A549 (cell line): ENCODE measurements around the gene ATP4A. TPM values are rescaled to one million over a fixed set of nuclear protein-coding genes. Genes with fewer than 3 reads are reported as not detected.
A peak's percentile ranks its signal among the peaks of the same experiment; 100 is the strongest.

Experiments
- ATAC-seq, 2 experiments: fragments of 200-7000 bp in 1 of 2; fragments of >200 bp in 1 of 2; cut with Nextera tagmentation in 1 of 2; cut with Tn5 transposase in 1 of 2; 3 replicates each; pipeline versions ENCODE4 v1.8.0 to v1.9.1; 2018 to 2020; ENCODE audit warnings: mild to moderate bottlenecking in 1 of 2, moderate library complexity in 1 of 2
- CTCF ChIA-PET: fragments of 300-600 bp; sonication (Branson Sonifier 250); formaldehyde crosslinking; extraction: SDS; loops from one replicate; lab custom pipeline; 2021; ENCODE audit warnings: antibody characterized with exemption, inconsistent platforms; lab: Yijun Ruan, JAX
- POLR2A ChIA-PET: fragments of 350-600 bp; formaldehyde crosslinking; extraction: SDS; loops from one replicate; lab custom pipeline; 2021; ENCODE audit warnings: antibody characterized with exemption, inconsistent platforms; lab: Yijun Ruan, JAX
- DNase-seq, 2 experiments: peaks; one replicate each; pipeline versions ENCODE4 v3.0.0 to v3.0.0-alpha.2; 2011 to 2016; ENCODE audit warnings: low read depth in 1 of 2, low spot score in 1 of 2
- FAIRE-seq: peaks from 2 replicates; lab custom pipeline; 2011; peaks lifted over from hg19 to GRCh38; lab: Jason Lieb, UNC
- H3K27ac ChIP-seq, 2 experiments: fragments of >200 bp; sonication (Bioruptor Twin); formaldehyde crosslinking; 3 replicates each; pipeline ENCODE4 v1.5.1; 2016 to 2017
- H3K4me1 ChIP-seq: fragments of >200 bp; sonication (Bioruptor Twin); formaldehyde crosslinking; 3 replicates; pipeline ENCODE4 v1.6.1; 2016
- H3K4me2 ChIP-seq: fragments of >200 bp; sonication (Bioruptor Twin); formaldehyde crosslinking; 3 replicates; pipeline ENCODE4 v1.6.1; 2016
- H3K4me3 ChIP-seq: fragments of >200 bp; sonication (Bioruptor Twin); formaldehyde crosslinking; 3 replicates; pipeline ENCODE4 v1.5.1; 2016
- H3K9me3 ChIP-seq: fragments of >200 bp; sonication (Bioruptor Twin); formaldehyde crosslinking; 3 replicates; pipeline ENCODE4 v1.6.1; 2016
- CHD2 ChIP-seq: fragments of 150-350 bp; IDR thresholded peaks from 2 replicates; pipeline ENCODE4 v1.6.1; 2014; ENCODE audit warnings: low read length; ENCODE audit not compliant: partially characterized antibody
- CTCF ChIP-seq: fragments of >200 bp; sonication (Bioruptor Twin); formaldehyde crosslinking; IDR thresholded peaks from 3 replicates; pipeline ENCODE4 v1.5.1; 2016
- E2F6 ChIP-seq: IDR thresholded peaks from 2 replicates; pipeline ENCODE4 v1.6.1; 2012; ENCODE audit warnings: low read depth, borderline replicate concordance
- EHF ChIP-seq: fragments of 250-450 bp; sonication (Bioruptor Pico); IDR thresholded peaks from 2 replicates; pipeline ENCODE4 v1.5.0; 2020; ENCODE audit warnings: mild to moderate bottlenecking
- EHMT2 ChIP-seq: fragments of 200-600 bp; sonication (generic); IDR thresholded peaks from 2 replicates; pipeline ENCODE4 v1.6.1; 2016; ENCODE audit warnings: antibody characterized with exemption, low read depth, mild to moderate bottlenecking, moderate library complexity
- ELK1 ChIP-seq: fragments of 150-350 bp; IDR thresholded peaks from 2 replicates; pipeline ENCODE4 v1.6.1; 2014; ENCODE audit warnings: low read depth, mild to moderate bottlenecking, low read length
- EP300 ChIP-seq, 2 experiments: fragments of >200 bp; sonication (Bioruptor Twin); formaldehyde crosslinking; IDR thresholded peaks; 2 replicates in 1 of 2; 3 replicates in 1 of 2; pipeline ENCODE4 v1.6.1; 2016 to 2017
- HDAC2 ChIP-seq: fragments of 200-600 bp; sonication (generic); IDR thresholded peaks from 2 replicates; pipeline ENCODE4 v1.6.1; 2016
- HEYL ChIP-seq: fragments of 250-450 bp; sonication (Bioruptor Pico); IDR thresholded peaks from 2 replicates; pipeline ENCODE4 v1.8.0; 2021; ENCODE audit warnings: mild to moderate bottlenecking, moderate library complexity
- HMGXB4 ChIP-seq: fragments of 250-450 bp; sonication (Bioruptor Pico); IDR thresholded peaks from 2 replicates; pipeline ENCODE4 v1.5.0; 2021; ENCODE audit warnings: mild to moderate bottlenecking, moderate library complexity, borderline replicate concordance
- HOXA7 ChIP-seq: fragments of 250-450 bp; sonication (Bioruptor Pico); IDR thresholded peaks from 2 replicates; pipeline ENCODE4 v1.5.0; 2020; ENCODE audit warnings: mild to moderate bottlenecking, moderate library complexity
- HOXB13 ChIP-seq: fragments of 250-450 bp; sonication (Bioruptor Pico); IDR thresholded peaks from 2 replicates; pipeline ENCODE4 v1.5.0; 2020; ENCODE audit warnings: low read depth, mild to moderate bottlenecking, moderate library complexity
- HOXB5 ChIP-seq: fragments of 250-450 bp; sonication (Bioruptor Pico); IDR thresholded peaks from 2 replicates; pipeline ENCODE4 v1.5.0; 2020; ENCODE audit warnings: mild to moderate bottlenecking, moderate library complexity
- JUNB ChIP-seq: fragments of >200 bp; sonication (Bioruptor Twin); formaldehyde crosslinking; IDR thresholded peaks from 2 replicates; pipeline ENCODE4 v1.6.1; 2016
- MAX ChIP-seq: IDR thresholded peaks from 2 replicates; pipeline ENCODE4 v1.6.1; 2012
- MYC ChIP-seq: IDR thresholded peaks from 2 replicates; pipeline ENCODE4 v1.6.1; 2012; ENCODE audit warnings: mild to moderate bottlenecking, inconsistent platforms, low read length, improper control_type of control experiment, borderline replicate concordance
- NPAS2 ChIP-seq: fragments of 250-450 bp; sonication (Bioruptor Pico); IDR thresholded peaks from 2 replicates; pipeline ENCODE4 v1.8.0; 2022; ENCODE audit warnings: mild to moderate bottlenecking, moderate library complexity, borderline replicate concordance
- PBX3 ChIP-seq: IDR thresholded peaks from 2 replicates; pipeline ENCODE4 v1.6.1; 2012
- POLR2A ChIP-seq: IDR thresholded peaks from 2 replicates; pipeline ENCODE4 v1.6.1; 2012; ENCODE audit warnings: mild to moderate bottlenecking, low read length
- RAD21 ChIP-seq, 2 experiments: fragments of >200 bp in 1 of 2; sonication (Bioruptor Twin) in 1 of 2; formaldehyde crosslinking in 1 of 2; IDR thresholded peaks in 1 of 2; conservative IDR thresholded peaks in 1 of 2; 2 replicates in 1 of 2; 3 replicates in 1 of 2; pipeline ENCODE4 v1.6.1; 2012 to 2018; ENCODE audit warnings: inconsistent platforms in 1 of 2
- RARB ChIP-seq: fragments of 250-450 bp; sonication (Bioruptor Pico); IDR thresholded peaks from 2 replicates; pipeline ENCODE4 v1.8.0; 2021; ENCODE audit warnings: mild to moderate bottlenecking, moderate library complexity
- RFX5 ChIP-seq: fragments of 450-650 bp; IDR thresholded peaks from 2 replicates; pipeline ENCODE4 v1.7.1; 2014; ENCODE audit warnings: antibody characterized with exemption, mild to moderate bottlenecking, moderate library complexity
- SREBF2 ChIP-seq: fragments of 450-650 bp; IDR thresholded peaks from 2 replicates; pipeline ENCODE4 v1.6.1; 2014; ENCODE audit warnings: mild to moderate bottlenecking, moderate library complexity
- TP53 ChIP-seq: fragments of 250-450 bp; sonication (Bioruptor Pico); IDR thresholded peaks from 2 replicates; pipeline ENCODE4 v1.5.0; 2021; ENCODE audit warnings: mild to moderate bottlenecking, moderate library complexity
- ZNF302 ChIP-seq: fragments of 250-450 bp; sonication (Bioruptor Pico); IDR thresholded peaks from 2 replicates; pipeline ENCODE4 v1.9.0; 2021; ENCODE audit warnings: inconsistent platforms, mild to moderate bottlenecking, moderate library complexity
- WGBS: methylation state at CpG from one replicate; pipeline ENCODE4 v1.1.6; 2017; ENCODE audit errors: missing lambda C conversion rate; 5-methylcytosine and 5-hydroxymethylcytosine counted together
- polyA plus RNA-seq, 4 experiments: library from polyadenylated mRNA; depleted of rRNA in 3 of 4; stranded (reverse); fragments of >200 nt; fragmentation: RNase III in 1 of 4; extraction: RNeasy Plus Mini Kit Qiagen cat#74134 plus additional on column Dnase treatment in 1 of 4; gene quantifications; 2 replicates in 3 of 4; 3 replicates in 1 of 4; pipeline ENCODE4 v1.2.3, GENCODE V29; 2011 to 2017

The ATP4A gene
- polyA plus RNA-seq, 2 of the 4 experiments (the other 2 are of a cell fraction): not detected

- ChIA-PET CTCF (interaction anchor here (0.5 to 6.9 kb wide), 61 partner anchors 8 to 512 kb away, joined by 3 to 80 read pairs (median 5); partner anchors contain the start of genes COX6B1, HAUS5, PMIS2 and PSENEN), POLR2A (no interaction called here)
- TF ChIP-seq MYC (0 out of 2 replicates have a peak, but pooled peaks have one; percentile 5), PBX3 (no peak), EHMT2 (no peak), HOXA7 (CRISPR knock-in tag) (no peak), CTCF (peak; percentile 19; the same call in 2 of the 3 replicates), ELK1 (no peak)
- Histone ChIP-seq H3K4me2 (no peak overlapping the region), H3K4me1 (0 out of 3 replicates have a peak, but pooled peaks cover 6% of the 10 kb centered on the region), H3K27ac (no peak overlapping the region), H3K4me3 (no peak overlapping the region), H3K9me3 (no peaks in the 10 kb centered on the region)
- ATAC-seq (no peak), DNase-seq (no peak), FAIRE-seq (peak; percentile 78)
- 80% methylated on average over 9 of the region's 9 CpGs for WGBS
Observed at GRCh38 chr19:35556025-35556590, 7.3 kb downstream of the ATP4A start.

GRCh38 chr19:35555301-35556005 is 8.0 kb downstream of the ATP4A start:
- Histone ChIP-seq H3K9me3 (no peaks in the 10 kb centered on the region), H3K4me1 (0 out of 3 replicates have a peak, but pooled peaks cover 6% of the 10 kb centered on the region), H3K4me3 (no peak overlapping the region), H3K4me2 (no peak overlapping the region), H3K27ac (no peak overlapping the region)
- ATAC-seq (peak; percentile 41 to 69), FAIRE-seq (peak; percentile 100), DNase-seq (peak; percentile 86 to 95)
- 44% methylated on average over 26 of the region's 30 CpGs for WGBS
- ChIA-PET POLR2A (no interaction called here), CTCF (interaction anchor here (0.5 to 6.9 kb wide), 62 partner anchors 7 to 337 kb away, joined by 3 to 80 read pairs (median 5); partner anchors contain the start of genes COX6B1, HAUS5, PMIS2 and PSENEN)
- TF ChIP-seq E2F6: no peak
- peak; percentile 66; the same call in 1 of the 2 replicates for TF ChIP-seq MAX
- peak; percentile 42; the same call in 1 of the 2 replicates for TF ChIP-seq NPAS2 (CRISPR knock-in tag)
- TF ChIP-seq RFX5: 0 out of 2 replicates have a peak, but pooled peaks have one; percentile 33
- peak; percentile 26; the same call in 1 of the 2 replicates for TF ChIP-seq POLR2A
- TF ChIP-seq EP300 (IDR thresholded peaks at IDR 0.05): no peak
- no peak for TF ChIP-seq HOXB13 (CRISPR knock-in tag)
- no peak for TF ChIP-seq HEYL (CRISPR knock-in tag)
- no peak for TF ChIP-seq TP53 (CRISPR knock-in tag)
- TF ChIP-seq HOXB5 (CRISPR knock-in tag): no peak
- TF ChIP-seq SREBF2: no peak
- TF ChIP-seq HDAC2: no peak
- no peak for TF ChIP-seq ZNF302
- peak; percentile 19; the same call in 1 of the 2 replicates for TF ChIP-seq MYC
- no peak for TF ChIP-seq EHF
- peak; percentile 82 to 95 for TF ChIP-seq RAD21 (conservative IDR thresholded peaks at IDR 0.05 in 1 of 2, IDR thresholded peaks at IDR 0.05 in 1 of 2)
- TF ChIP-seq CHD2: no peak
- TF ChIP-seq HOXA7 (CRISPR knock-in tag): no peak
- peak; percentile 71 for TF ChIP-seq CTCF
- TF ChIP-seq RARB (CRISPR knock-in tag): no peak
- TF ChIP-seq JUNB: no peak
- TF ChIP-seq HMGXB4: no peak
